Measurements from ENCODE around the gene PPP4R3A. TPM values are rescaled to one million over a fixed set of nuclear protein-coding genes. Genes with fewer than 3 reads are reported as not detected.
"Not testable (repeated sequence)": the region's sequence is repeated elsewhere in the genome, so short reads cannot be mapped to it uniquely, and the experiment has no call there.

The PPP4R3A gene
- total RNA-seq, 1 donor from 2014 or later, result 65.7 TPM

GRCh38 chr14:91506226-91506625, 3.9 kb downstream of the PPP4R3A start:
- DNase-seq (ENCODE audit: low read depth in 2 of 2), result no peak

GRCh38 chr14:91503000-91503504, 7.1 kb downstream of the PPP4R3A start:
- no peak for DNase-seq (ENCODE audit: low read depth in 2 of 2)

- DNase-seq (ENCODE audit: low read depth in 2 of 2), result no peak
These were observed 7.9 kb downstream of the PPP4R3A start for GRCh38 chr14:91501951-91502930.

DNA sequence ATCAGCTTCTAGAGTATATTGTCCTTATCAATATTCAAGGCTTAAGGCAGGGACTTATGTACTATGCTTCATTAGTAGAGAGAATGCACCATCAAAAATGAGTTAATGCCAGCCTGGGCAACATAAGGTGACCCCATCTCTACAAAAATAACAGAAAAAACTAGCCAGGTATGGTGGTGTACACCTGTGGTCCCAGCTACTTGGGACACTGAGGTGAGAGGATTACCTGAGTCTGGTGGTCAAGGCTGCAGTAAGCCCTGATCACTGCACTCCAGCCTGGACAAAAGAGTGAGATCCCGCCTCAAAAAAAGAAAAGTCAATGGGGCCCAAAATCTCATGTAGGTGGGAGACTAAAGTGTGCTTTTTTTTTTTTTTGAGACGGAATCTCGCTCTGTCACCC, 8.8 kb downstream of the PPP4R3A start:
- DNase-seq (ENCODE audit: low read depth in 2 of 2), result no peak

- no peak for DNase-seq (ENCODE audit: low read depth in 2 of 2)
These were observed 13.3 kb downstream of the PPP4R3A start for GRCh38 chr14:91496790-91497189.

- not testable (repeated sequence) for DNase-seq (ENCODE audit: low read depth in 2 of 2)
These were observed 15.6 kb downstream of the PPP4R3A start for GRCh38 chr14:91494392-91495065.

DNA sequence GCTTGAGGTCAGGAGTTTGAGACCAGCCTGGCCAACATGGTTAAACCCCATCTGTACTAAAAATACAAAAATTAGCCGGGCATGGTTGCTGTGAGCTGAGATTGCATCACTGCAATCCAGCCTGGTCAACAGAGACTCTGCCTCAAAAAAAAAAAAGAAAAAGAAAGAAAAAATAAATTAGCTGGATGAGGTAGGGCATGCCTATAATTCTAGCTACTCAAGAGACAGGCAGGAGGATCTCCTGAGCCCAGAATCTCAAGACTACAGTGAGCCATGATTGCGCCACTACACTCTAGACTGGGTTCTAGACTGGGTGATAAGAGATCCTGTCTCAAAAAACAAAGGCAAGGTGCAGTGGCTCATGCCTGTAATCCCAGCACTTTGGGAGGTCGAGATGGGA, 16.9 kb downstream of the PPP4R3A start:
- DNase-seq (ENCODE audit: low read depth in 2 of 2), result no peak

DNA sequence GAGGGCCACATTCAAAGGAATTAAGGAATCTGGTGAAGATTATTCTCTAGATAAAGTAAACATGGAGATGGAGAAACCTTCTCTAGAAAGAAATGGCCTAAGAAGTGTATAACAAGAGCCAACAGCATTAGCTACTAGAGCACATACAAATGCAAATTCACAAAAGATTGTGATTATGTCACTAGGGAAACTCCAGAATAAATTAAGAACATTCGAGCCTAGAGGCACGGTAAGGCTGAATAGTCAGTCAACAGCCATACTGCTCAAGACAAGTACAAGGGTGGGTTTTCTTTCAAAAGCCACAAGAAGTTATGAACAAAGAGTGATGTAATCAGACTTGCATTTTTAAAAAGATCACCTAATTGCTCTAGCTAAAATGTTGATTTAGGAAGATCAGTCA, 25.4 kb downstream of the PPP4R3A start:
- no peak for DNase-seq (ENCODE audit: low read depth in 2 of 2)

DNA sequence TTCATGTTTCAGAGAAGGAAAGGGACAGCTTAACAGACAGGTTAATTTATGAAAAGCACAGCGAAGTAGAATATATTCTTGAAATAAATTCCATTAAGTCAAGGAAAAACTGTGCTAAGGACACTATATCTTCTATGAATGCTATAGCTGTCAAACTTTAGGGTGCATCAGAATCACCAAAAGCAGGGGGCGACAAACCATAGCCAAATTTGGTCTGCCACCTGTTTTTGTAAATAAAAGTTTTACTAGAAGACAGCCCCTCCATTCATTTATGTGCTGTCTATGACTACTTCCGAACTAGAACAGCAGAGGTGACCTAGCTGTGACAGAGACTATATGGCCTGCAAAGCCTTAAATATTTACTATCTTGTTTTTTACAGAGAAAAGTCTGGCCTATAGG, 25.9 kb downstream of the PPP4R3A start:
- DNase-seq (ENCODE audit: low read depth in 2 of 2), result no peak

GRCh38 chr14:91482263-91483013, 27.7 kb downstream of the PPP4R3A start:
- DNase-seq (ENCODE audit: low read depth in 2 of 2), result peak; percentile 33 to 36

DNA sequence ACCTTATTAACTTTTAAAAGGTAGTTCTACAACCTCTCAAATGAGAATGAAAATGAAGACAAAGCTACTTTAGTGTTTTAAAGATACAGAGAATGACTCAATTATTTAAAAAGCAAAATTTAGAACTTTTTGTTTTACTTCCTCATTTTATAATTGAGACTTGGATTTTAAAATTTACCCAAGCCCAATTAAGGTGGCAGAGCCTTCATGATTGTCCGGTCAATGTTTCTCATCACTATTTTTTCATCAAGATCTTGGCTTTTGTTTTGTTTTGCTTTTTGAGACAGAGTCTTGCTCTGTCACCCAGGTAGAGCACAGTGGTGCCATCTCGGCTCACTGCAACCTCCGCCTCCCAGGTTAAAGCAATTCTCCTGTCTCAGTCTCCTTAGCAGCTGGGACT, 32.7 kb downstream of the PPP4R3A start:
- no peak for DNase-seq (ENCODE audit: low read depth in 2 of 2)

DNA sequence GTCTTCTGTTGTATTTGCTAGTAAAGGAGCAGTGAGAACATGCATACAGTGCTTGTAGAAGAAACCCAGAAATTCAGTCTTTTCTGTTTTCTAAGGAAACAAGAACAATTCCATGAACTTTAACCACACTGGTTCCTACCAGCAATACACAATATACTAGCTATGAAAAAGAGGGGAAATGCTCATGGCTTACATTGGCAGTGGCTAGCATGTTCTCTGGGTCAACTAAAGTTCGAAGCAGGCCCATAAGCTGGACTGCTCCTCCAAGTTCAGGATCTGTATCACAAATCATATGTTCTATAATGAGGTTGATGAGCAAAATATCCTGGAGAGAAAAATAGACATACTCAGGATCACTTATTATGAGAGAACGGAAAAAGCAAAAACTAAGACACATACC, 37.1 kb downstream of the PPP4R3A start:
- DNase-seq (ENCODE audit: low read depth in 2 of 2), result peak in 1 of 2 donors; percentile 89

DNA sequence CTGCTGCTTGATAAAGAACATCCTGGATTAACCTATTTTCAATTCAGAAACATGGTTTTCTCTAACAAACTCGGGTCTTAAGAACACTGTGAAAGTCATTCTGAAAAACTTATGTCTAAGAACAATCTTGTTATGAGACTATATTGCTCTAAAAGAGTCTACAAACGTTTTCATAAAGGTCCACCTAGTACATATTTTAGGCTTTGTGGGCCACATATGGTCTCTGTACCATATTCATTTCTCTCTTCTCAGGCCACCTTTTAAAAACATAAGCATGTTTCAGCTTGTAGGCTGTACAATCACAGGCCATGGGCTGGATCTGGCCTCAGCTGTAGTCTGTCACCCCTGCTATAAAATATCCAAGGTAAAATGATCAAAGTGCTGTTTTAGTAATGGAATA, 39.9 kb downstream of the PPP4R3A start:
- DNase-seq (ENCODE audit: low read depth in 2 of 2), result no peak

GRCh38 chr14:91466192-91466591, 43.9 kb downstream of the PPP4R3A start:
- no peak for DNase-seq (ENCODE audit: low read depth in 2 of 2)

DNA sequence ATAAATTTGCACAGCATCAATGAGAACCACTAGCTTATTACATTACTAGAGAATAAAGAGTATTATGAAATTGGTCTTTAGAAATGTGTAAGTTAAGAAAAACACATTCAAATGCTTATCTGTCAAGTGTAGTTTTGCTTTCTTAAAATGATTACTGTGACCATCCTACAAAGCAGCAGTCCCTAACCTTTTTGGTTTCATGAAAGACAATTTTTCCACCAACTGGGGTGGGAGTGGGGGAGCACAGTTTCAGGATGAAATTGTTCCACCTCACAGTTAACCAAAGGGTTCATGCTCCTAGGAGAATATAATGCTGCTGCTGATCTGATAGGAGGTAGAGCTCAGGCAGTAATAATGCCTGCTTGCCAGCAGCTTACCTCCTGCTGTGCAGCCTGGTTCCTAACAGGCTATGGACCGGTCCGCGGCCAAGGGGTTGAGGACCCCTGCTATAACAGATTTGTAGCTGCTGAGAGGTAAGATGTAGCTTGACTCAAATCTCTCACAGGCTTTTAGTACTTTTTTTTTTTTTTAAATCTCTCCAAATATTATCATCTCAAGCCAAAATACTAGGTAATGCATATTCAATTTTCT, 45.4 kb downstream of the PPP4R3A start:
- DNase-seq (ENCODE audit: low read depth in 2 of 2), result no peak

DNA sequence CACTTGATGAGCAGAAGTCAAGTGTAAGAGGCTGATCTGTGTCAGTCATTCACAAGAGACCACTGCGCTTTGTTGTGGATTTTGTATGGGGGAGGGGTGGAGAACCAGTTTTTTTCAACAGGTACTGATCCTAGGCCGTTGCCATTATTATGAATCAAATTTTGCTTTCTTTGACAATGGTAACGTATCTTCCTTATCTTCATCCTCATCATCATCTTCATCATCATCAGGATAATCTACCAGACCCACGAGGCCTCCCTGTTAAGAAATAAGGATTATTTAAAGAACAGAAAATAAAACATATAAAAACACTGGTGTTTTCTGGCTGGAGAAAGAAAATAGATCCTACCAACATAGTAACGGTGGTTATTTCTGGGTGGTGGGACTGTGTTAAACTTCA, 51.5 kb downstream of the PPP4R3A start:
- DNase-seq (ENCODE audit: low read depth in 2 of 2), result no peak

- DNase-seq (ENCODE audit: low read depth in 2 of 2), result no peak
These were observed 53.8 kb downstream of the PPP4R3A start for GRCh38 chr14:91456283-91456682.

- no peak for DNase-seq (ENCODE audit: low read depth in 2 of 2)
These were observed 55.5 kb downstream of the PPP4R3A start for GRCh38 chr14:91454580-91454979.

DNA sequence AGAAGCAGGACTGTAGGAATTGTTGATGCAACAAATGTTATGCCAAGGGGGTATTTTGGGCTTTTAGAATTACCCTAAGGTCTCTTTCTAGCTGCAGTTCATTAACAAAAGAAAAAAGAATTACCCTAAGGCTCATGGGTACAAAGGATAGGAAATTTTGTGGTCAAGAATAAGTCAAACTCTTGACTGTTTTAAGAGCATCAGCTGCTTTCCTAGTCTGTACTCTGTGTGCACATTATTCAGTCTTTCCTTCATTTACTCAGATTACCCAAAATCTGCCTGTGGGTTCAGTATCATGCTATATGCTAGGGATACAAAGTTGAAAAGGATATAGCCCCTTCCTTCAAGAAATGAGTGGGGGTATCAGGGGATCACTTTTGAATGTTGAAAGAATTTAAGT, 56.0 kb downstream of the PPP4R3A start:
- DNase-seq (ENCODE audit: low read depth in 2 of 2), result no peak

- no peak for DNase-seq (ENCODE audit: low read depth in 2 of 2)
These were observed 56.4 kb downstream of the PPP4R3A start for GRCh38 chr14:91453744-91454143.

DNA sequence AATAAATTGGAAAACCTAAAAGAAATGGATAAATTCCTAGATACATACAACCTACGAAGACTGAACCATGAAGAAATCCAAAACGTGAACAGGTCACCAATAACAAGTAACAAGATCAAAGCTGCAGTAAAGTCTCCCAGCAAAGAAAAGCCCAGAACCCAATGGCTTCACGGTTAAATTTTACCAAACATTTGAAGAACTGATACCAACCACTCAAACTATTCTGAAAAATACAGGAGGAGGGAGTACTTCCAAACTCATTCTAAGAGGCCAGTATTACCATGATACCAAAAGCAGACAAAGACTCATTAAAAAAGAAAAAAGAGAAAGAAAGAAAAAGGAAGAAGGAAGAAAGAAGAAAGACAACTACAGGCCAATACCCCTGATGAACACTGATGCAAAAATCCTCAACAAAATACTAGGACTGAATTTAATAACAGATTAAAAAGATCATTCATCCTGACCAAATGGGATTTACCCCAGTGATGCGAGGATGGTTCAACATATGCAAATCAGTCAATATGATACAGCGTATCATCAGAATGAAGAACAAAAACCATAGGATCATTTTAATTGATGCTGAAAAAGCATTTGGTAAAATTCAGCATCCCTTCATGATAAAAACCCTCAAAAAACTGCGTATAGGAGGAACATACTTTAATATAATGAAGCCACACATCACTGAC, 65.6 kb downstream of the PPP4R3A start:
- no peak for DNase-seq (ENCODE audit: low read depth in 2 of 2)

All from lung microvascular endothelial cell (primary cell).